GM12892 (cell line): ENCODE measurements around the gene TBCD.

Experiments used
- POLR2A ChIP-seq: IDR thresholded peaks from 2 replicates; pipeline ENCODE4 v1.6.1; 2011; ENCODE audit warnings: low read depth, low read length, control low read depth
- POLR2AphosphoS5 ChIP-seq: IDR thresholded peaks from 2 replicates; pipeline ENCODE4 v1.6.1; 2011; ENCODE audit warnings: low read depth, low read length, control low read depth

DNA sequence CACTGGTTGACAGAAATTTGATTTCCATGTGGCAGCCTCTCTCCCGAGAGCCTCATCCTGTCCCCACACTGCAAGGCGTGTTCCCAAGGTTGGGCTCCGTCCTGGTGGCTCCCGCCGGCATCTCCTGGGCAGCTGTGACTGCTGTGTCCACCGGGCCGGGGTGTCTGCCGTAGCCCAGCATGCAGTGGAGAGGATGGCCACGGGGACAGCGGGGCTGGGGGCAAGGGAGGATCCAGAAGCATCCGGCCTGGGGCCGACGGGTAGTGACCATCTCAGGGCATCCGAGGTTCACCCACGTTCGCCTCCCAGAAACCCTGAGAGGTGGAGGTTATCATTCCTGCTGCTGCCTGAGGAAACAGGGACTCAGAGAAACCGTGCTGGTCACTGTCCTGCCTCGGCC is 46.1 kb upstream of the TBCD start:
- TF ChIP-seq POLR2A: no peak
- TF ChIP-seq POLR2AphosphoS5: no peak
